ENCODE measurements around the gene DPYSL5. TPM values are rescaled to one million over a fixed set of nuclear protein-coding genes. Genes with fewer than 3 reads are reported as not detected.

Gene DPYSL5
- total RNA-seq, 1 experiment from 2014 or later, result not detected

DNA sequence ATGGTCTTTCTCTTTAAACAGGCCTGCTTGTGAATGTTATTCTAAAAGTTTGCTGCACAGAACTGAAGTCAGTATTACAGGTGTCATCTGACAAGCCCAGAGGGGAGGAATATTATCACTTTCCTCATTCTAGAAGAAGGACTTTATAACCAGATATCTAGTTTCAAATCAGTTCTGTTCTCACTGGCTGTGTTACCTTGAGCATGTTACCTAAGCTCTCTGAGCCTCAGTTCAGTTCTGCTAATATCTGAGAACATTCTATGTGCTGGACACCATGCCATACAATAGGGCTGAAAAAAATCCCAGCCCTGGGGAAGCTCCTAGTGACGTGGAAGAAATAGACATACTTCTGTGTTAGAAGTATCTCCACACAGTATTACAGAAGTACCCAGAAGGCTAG is 150.4 kb downstream of the DPYSL5 start:
- H4K20me1 ChIP-seq (ENCODE audit: low read length), result no peaks in the 10 kb centered on the region
- H3K36me3 ChIP-seq (ENCODE audit: low read depth, low read length), result no peaks in the 10 kb centered on the region
- H3K27me3 ChIP-seq (ENCODE audit: low read length), result no peaks in the 10 kb centered on the region
- ChIA-PET CTCF (no interaction called here), POLR2A (ENCODE audit: unreplicated experiment) (interaction anchor here (0.9 kb wide), 1 partner anchor 9 kb away, joined by 3 read pairs; no protein-coding TSS in a partner anchor)
- ATAC-seq (no peak), DNase-seq (no peak)
- BruUV-seq (replicated peaks), result no TSS peak
- intact Hi-C loops (cut with micrococcal nuclease), result no loop called here
- no peak overlapping the region for H3K27ac ChIP-seq (ENCODE audit: low read length)
- H3K4me1 ChIP-seq (ENCODE audit: insufficient read depth, low read length), result peaks cover 17% of the 10 kb centered on the region
- H3K4me2 ChIP-seq (ENCODE audit: low read length), result no peak overlapping the region
- TF ChIP-seq EZH2 (IDR thresholded peaks at IDR 0.05; ENCODE audit: low read length, unreplicated experiment), result no peak
- TF ChIP-seq, protein P1, sequence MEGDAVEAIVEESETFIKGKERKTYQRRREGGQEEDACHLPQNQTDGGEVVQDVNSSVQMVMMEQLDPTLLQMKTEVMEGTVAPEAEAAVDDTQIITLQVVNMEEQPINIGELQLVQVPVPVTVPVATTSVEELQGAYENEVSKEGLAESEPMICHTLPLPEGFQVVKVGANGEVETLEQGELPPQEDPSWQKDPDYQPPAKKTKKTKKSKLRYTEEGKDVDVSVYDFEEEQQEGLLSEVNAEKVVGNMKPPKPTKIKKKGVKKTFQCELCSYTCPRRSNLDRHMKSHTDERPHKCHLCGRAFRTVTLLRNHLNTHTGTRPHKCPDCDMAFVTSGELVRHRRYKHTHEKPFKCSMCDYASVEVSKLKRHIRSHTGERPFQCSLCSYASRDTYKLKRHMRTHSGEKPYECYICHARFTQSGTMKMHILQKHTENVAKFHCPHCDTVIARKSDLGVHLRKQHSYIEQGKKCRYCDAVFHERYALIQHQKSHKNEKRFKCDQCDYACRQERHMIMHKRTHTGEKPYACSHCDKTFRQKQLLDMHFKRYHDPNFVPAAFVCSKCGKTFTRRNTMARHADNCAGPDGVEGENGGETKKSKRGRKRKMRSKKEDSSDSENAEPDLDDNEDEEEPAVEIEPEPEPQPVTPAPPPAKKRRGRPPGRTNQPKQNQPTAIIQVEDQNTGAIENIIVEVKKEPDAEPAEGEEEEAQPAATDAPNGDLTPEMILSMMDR (conservative IDR thresholded peaks at IDR 0.05; ENCODE audit: low read depth, low read length), result no peak
- TF ChIP-seq EZH2phosphoT487 (IDR thresholded peaks at IDR 0.05; ENCODE audit: borderline replicate concordance, low read length), result no peak
- no peaks in the 10 kb centered on the region for H3K9me3 ChIP-seq (ENCODE audit: low read length)
- H3K9ac ChIP-seq (ENCODE audit: low read length), result no peak overlapping the region
- no peak overlapping the region for H2AFZ ChIP-seq (ENCODE audit: low read length)
- H3K79me2 ChIP-seq (ENCODE audit: low read length), result no peaks in the 10 kb centered on the region
- no peaks in the 10 kb centered on the region for H3K9me2 ChIP-seq (replicated peaks; ENCODE audit: low read length)
- no peaks in the 10 kb centered on the region for H3F3A ChIP-seq (ENCODE audit: low read length, unreplicated experiment)
- H3K4me3 ChIP-seq (ENCODE audit: low read length), result no peak overlapping the region

Other genes starting within 250 kb of the DPYSL5 start
- not detected in 2 replicates for gene CIB4, start 206.8 kb upstream of the DPYSL5 start, total RNA-seq (2014; rRNA removed)
- gene KCNK3, start 155.4 kb upstream of the DPYSL5 start, total RNA-seq (2014; rRNA removed), result 0.04 and 0.69 TPM in 2 replicates
- 33.9 and 43.8 TPM in 2 replicates for gene SLC35F6, start 83.8 kb upstream of the DPYSL5 start, total RNA-seq (2014; rRNA removed)
- gene CENPA, start 62.1 kb upstream of the DPYSL5 start, total RNA-seq (2014; rRNA removed), result 40.8 and 42.4 TPM in 2 replicates
- gene MAPRE3, start 122.5 kb downstream of the DPYSL5 start, total RNA-seq (2014; rRNA removed), result 11.9 and 15.6 TPM in 2 replicates
- gene TMEM214, start 184.8 kb downstream of the DPYSL5 start, total RNA-seq (2014; rRNA removed), result 43.0 and 56.1 TPM in 2 replicates
- 14.1 and 19.2 TPM in 2 replicates for gene AGBL5, start 203.5 kb downstream of the DPYSL5 start, total RNA-seq (2014; rRNA removed)
- 244 and 258 TPM in 2 replicates for gene OST4, start 223.5 kb downstream of the DPYSL5 start, total RNA-seq (2014; rRNA removed)
- gene EMILIN1, start 230.5 kb downstream of the DPYSL5 start, total RNA-seq (2014; rRNA removed), result 0.69 and 0.75 TPM in 2 replicates
- gene KHK, start 238.6 kb downstream of the DPYSL5 start, total RNA-seq (2014; rRNA removed), result 10.6 and 11.0 TPM in 2 replicates